Measurements from ENCODE around the gene CCDC32. TPM values are rescaled to one million over a fixed set of nuclear protein-coding genes. Genes with fewer than 3 reads are reported as not detected.
A peak's percentile ranks its signal among the peaks of the same experiment; 100 is the strongest.

CCDC32 gene
- total and polyA plus RNA-seq, 2 of the 13 experiments (the other 11 are each of a cell fraction or from before 2014, with no cell fraction given): 10.8 to 23.2 TPM

DNA sequence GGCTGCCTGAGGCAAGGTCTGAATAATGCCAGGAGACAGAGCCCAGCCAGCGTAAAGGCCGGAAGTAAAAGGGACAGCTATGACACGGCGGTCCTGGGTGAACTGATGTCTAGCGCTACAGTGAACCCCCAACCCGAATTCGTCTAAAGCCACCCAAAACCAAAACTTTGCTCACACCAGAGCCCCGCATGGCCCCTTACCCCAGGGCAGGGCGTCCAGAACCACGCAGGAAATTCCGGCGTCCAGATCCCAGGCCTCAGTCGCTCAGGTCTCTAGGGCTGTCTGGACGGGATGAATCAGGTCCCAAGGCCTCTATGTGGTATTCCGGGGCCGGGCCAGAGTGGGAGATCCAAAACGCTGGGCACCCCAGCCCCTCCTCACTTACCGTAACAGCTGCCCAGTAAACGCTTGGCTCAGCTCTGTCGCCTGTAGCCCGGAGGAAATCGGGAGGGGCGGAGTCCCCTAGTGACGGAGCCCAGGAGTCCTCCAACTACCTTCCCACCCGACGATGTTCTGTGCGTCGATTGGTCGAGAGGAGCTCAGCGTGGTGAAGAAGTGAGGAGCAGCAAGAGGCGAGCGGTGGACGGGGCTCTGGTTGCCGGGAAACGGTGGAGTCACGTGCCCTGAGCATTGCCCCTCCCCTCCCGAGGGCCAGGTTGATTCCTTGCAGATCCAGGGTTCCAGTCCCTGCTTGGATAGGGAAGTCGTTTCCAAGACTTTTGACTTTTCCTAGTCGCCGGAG is at the start of gene CCDC32 (continued):
- TF ChIP-seq, protein P1, sequence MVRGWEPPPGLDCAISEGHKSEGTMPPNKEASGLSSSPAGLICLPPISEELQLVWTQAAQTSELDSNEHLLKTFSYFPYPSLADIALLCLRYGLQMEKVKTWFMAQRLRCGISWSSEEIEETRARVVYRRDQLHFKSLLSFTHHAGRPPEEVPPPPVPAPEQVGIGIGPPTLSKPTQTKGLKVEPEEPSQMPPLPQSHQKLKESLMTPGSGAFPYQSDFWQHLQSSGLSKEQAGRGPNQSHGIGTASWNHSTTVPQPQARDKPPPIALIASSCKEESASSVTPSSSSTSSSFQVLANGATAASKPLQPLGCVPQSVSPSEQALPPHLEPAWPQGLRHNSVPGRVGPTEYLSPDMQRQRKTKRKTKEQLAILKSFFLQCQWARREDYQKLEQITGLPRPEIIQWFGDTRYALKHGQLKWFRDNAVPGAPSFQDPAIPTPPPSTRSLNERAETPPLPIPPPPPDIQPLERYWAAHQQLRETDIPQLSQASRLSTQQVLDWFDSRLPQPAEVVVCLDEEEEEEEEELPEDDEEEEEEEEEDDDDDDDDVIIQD (CRISPR knock-in tag; IDR thresholded peaks at IDR 0.05; ENCODE audit: low read depth): peak; percentile 70; the same call in 1 of the 2 replicates
- no peak for TF ChIP-seq LCORL (IDR thresholded peaks at IDR 0.05)
- peak; percentile 12; the same call in 1 of the 2 replicates for TF ChIP-seq LCORL (CRISPR knock-in tag; IDR thresholded peaks at IDR 0.05)
- TF ChIP-seq PITX1 (CRISPR knock-in tag; IDR thresholded peaks at IDR 0.05): peak; percentile 39; the same call in 1 of the 2 replicates
- no peak; the same call in 1 of the 2 replicates for TF ChIP-seq HDAC1 (CRISPR knock-in tag; IDR thresholded peaks at IDR 0.05)
- TF ChIP-seq, protein P2, sequence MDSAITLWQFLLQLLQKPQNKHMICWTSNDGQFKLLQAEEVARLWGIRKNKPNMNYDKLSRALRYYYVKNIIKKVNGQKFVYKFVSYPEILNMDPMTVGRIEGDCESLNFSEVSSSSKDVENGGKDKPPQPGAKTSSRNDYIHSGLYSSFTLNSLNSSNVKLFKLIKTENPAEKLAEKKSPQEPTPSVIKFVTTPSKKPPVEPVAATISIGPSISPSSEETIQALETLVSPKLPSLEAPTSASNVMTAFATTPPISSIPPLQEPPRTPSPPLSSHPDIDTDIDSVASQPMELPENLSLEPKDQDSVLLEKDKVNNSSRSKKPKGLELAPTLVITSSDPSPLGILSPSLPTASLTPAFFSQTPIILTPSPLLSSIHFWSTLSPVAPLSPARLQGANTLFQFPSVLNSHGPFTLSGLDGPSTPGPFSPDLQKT (CRISPR knock-in tag; IDR thresholded peaks at IDR 0.05; ENCODE audit: borderline replicate concordance): no peak
- TF ChIP-seq, protein P3, sequence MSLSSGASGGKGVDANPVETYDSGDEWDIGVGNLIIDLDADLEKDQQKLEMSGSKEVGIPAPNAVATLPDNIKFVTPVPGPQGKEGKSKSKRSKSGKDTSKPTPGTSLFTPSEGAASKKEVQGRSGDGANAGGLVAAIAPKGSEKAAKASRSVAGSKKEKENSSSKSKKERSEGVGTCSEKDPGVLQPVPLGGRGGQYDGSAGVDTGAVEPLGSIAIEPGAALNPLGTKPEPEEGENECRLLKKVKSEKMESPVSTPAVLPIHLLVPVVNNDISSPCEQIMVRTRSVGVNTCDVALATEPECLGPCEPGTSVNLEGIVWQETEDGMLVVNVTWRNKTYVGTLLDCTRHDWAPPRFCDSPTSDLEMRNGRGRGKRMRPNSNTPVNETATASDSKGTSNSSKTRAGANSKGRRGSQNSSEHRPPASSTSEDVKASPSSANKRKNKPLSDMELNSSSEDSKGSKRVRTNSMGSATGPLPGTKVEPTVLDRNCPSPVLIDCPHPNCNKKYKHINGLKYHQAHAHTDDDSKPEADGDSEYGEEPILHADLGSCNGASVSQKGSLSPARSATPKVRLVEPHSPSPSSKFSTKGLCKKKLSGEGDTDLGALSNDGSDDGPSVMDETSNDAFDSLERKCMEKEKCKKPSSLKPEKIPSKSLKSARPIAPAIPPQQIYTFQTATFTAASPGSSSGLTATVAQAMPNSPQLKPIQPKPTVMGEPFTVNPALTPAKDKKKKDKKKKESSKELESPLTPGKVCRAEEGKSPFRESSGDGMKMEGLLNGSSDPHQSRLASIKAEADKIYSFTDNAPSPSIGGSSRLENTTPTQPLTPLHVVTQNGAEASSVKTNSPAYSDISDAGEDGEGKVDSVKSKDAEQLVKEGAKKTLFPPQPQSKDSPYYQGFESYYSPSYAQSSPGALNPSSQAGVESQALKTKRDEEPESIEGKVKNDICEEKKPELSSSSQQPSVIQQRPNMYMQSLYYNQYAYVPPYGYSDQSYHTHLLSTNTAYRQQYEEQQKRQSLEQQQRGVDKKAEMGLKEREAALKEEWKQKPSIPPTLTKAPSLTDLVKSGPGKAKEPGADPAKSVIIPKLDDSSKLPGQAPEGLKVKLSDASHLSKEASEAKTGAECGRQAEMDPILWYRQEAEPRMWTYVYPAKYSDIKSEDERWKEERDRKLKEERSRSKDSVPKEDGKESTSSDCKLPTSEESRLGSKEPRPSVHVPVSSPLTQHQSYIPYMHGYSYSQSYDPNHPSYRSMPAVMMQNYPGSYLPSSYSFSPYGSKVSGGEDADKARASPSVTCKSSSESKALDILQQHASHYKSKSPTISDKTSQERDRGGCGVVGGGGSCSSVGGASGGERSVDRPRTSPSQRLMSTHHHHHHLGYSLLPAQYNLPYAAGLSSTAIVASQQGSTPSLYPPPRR (CRISPR knock-in tag; IDR thresholded peaks at IDR 0.05; ENCODE audit: borderline replicate concordance): no peak
- TF ChIP-seq, protein P4, sequence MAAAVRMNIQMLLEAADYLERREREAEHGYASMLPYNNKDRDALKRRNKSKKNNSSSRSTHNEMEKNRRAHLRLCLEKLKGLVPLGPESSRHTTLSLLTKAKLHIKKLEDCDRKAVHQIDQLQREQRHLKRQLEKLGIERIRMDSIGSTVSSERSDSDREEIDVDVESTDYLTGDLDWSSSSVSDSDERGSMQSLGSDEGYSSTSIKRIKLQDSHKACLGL (CRISPR knock-in tag; IDR thresholded peaks at IDR 0.05): peak; percentile 72
- TF ChIP-seq ISL2 (CRISPR knock-in tag; IDR thresholded peaks at IDR 0.05): 0 out of 2 replicates have a peak, but pooled peaks have one; percentile 22
- TF ChIP-seq XRCC5 (optimal IDR thresholded peaks at IDR 0.05; ENCODE audit: low read length): no peak
- TF ChIP-seq ZNF543 (CRISPR knock-in tag; IDR thresholded peaks at IDR 0.05): 0 out of 2 replicates have a peak, but pooled peaks have one; percentile 63
- TF ChIP-seq, protein P5, sequence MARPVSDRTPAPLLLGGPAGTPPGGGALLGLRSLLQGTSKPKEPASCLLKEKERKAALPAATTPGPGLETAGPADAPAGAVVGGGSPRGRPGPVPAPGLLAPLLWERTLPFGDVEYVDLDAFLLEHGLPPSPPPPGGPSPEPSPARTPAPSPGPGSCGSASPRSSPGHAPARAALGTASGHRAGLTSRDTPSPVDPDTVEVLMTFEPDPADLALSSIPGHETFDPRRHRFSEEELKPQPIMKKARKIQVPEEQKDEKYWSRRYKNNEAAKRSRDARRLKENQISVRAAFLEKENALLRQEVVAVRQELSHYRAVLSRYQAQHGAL (CRISPR knock-in tag; IDR thresholded peaks at IDR 0.05; ENCODE audit: not compliant biosample characterization): no peak
- no peak for TF ChIP-seq HNF4G (IDR thresholded peaks at IDR 0.05; ENCODE audit: borderline replicate concordance, low read depth, low read length)
- no peak for TF ChIP-seq HNF4G (CRISPR knock-in tag; IDR thresholded peaks at IDR 0.05; ENCODE audit: borderline replicate concordance, low read depth)
- TF ChIP-seq ZNF790 (CRISPR knock-in tag; IDR thresholded peaks at IDR 0.05; ENCODE audit: borderline replicate concordance): peak; percentile 45; the same call in 1 of the 2 replicates
